ENCODE results near the gene DNAH12.

DNA sequence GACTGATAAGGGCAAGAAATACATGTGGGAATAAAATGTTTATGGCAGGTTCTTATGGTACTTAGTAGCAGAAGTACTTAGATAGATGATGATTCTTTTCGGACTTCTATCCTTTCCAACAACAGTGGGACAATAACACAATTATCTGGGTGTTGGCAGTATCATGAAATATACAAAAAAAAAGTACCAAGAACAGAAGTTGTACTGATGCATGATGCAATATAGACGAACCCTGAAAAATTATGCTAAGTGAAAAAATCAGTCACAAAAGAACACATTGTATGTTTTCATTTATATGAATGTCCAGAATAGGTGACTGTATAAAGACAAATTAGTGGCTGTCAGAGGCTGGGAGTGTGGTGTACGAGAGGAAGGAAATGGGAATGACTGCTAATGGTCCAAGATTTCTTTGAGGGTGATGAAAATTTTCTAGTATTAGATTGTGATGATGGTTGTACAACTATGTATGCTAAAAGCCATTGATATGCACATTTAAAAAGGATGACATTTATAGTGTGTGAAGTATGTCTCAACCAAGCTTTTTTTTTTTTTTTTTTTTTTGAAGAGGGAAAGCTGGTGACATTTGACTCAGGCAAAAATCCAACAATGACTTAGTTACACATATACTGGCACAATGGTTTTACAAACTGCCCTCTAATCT lies 32.0 kb upstream of the DNAH12 start:
- TF ChIP-seq ZNF423 (CRISPR knock-in tag; IDR thresholded peaks at IDR 0.05) (no peak), TCF7 (CRISPR knock-in tag; IDR thresholded peaks at IDR 0.05; ENCODE audit: low read depth) (no peak), ETV6 (CRISPR knock-in tag; IDR thresholded peaks at IDR 0.05) (no peak), ZBTB21 (CRISPR knock-in tag; IDR thresholded peaks at IDR 0.05; ENCODE audit: borderline replicate concordance) (no peak), SP1 (CRISPR knock-in tag; conservative IDR thresholded peaks at IDR 0.05) (no peak), NR2C2 (CRISPR knock-in tag; IDR thresholded peaks at IDR 0.05) (no peak), HMGA2 (CRISPR knock-in tag; IDR thresholded peaks at IDR 0.05) (no peak), GABPB1 (CRISPR knock-in tag; IDR thresholded peaks at IDR 0.05) (no peak), FOXJ3 (CRISPR knock-in tag; IDR thresholded peaks at IDR 0.05; ENCODE audit: borderline replicate concordance) (no peak)
- TF ChIP-seq, protein P1, sequence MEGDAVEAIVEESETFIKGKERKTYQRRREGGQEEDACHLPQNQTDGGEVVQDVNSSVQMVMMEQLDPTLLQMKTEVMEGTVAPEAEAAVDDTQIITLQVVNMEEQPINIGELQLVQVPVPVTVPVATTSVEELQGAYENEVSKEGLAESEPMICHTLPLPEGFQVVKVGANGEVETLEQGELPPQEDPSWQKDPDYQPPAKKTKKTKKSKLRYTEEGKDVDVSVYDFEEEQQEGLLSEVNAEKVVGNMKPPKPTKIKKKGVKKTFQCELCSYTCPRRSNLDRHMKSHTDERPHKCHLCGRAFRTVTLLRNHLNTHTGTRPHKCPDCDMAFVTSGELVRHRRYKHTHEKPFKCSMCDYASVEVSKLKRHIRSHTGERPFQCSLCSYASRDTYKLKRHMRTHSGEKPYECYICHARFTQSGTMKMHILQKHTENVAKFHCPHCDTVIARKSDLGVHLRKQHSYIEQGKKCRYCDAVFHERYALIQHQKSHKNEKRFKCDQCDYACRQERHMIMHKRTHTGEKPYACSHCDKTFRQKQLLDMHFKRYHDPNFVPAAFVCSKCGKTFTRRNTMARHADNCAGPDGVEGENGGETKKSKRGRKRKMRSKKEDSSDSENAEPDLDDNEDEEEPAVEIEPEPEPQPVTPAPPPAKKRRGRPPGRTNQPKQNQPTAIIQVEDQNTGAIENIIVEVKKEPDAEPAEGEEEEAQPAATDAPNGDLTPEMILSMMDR (IDR thresholded peaks at IDR 0.05), result no peak
- TF ChIP-seq, protein P2, sequence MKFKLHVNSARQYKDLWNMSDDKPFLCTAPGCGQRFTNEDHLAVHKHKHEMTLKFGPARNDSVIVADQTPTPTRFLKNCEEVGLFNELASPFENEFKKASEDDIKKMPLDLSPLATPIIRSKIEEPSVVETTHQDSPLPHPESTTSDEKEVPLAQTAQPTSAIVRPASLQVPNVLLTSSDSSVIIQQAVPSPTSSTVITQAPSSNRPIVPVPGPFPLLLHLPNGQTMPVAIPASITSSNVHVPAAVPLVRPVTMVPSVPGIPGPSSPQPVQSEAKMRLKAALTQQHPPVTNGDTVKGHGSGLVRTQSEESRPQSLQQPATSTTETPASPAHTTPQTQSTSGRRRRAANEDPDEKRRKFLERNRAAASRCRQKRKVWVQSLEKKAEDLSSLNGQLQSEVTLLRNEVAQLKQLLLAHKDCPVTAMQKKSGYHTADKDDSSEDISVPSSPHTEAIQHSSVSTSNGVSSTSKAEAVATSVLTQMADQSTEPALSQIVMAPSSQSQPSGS (CRISPR knock-in tag; IDR thresholded peaks at IDR 0.05; ENCODE audit: borderline replicate concordance, low read depth), result no peak
- TF ChIP-seq, protein P3, sequence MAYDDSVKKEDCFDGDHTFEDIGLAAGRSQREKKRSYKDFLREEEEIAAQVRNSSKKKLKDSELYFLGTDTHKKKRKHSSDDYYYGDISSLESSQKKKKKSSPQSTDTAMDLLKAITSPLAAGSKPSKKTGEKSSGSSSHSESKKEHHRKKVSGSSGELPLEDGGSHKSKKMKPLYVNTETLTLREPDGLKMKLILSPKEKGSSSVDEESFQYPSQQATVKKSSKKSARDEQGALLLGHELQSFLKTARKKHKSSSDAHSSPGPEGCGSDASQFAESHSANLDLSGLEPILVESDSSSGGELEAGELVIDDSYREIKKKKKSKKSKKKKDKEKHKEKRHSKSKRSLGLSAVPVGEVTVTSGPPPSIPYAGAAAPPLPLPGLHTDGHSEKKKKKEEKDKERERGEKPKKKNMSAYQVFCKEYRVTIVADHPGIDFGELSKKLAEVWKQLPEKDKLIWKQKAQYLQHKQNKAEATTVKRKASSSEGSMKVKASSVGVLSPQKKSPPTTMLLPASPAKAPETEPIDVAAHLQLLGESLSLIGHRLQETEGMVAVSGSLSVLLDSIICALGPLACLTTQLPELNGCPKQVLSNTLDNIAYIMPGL (CRISPR knock-in tag; IDR thresholded peaks at IDR 0.05), result no peak
- TF ChIP-seq, protein P4, sequence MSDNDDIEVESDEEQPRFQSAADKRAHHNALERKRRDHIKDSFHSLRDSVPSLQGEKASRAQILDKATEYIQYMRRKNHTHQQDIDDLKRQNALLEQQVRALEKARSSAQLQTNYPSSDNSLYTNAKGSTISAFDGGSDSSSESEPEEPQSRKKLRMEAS (CRISPR knock-in tag; IDR thresholded peaks at IDR 0.05), result no peak
- TF ChIP-seq, protein P5, sequence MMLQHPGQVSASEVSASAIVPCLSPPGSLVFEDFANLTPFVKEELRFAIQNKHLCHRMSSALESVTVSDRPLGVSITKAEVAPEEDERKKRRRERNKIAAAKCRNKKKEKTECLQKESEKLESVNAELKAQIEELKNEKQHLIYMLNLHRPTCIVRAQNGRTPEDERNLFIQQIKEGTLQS (CRISPR knock-in tag; conservative IDR thresholded peaks at IDR 0.05), result no peak
